NCI-H2171 treated with DMSO at 0.1 percent for 48 hours (cell line): ENCODE results near the gene COL25A1.
A peak's percentile ranks its signal among the peaks of the same experiment; 100 is the strongest.

ENCODE experiments used
- DNase-seq: peaks from one replicate; lab custom pipeline; 2025; lab: John Stamatoyannopoulos, UW

COL25A1 gene

GRCh38 chr4:108852691-108853090 lies 449.8 kb downstream of the COL25A1 start:
- DNase-seq = no peak

GRCh38 chr4:108851366-108851765 lies 451.1 kb downstream of the COL25A1 start:
- no peak for DNase-seq

GRCh38 chr4:108850219-108850649 lies 452.2 kb downstream of the COL25A1 start:
- DNase-seq = no peak

GRCh38 chr4:108849611-108850168 lies 452.8 kb downstream of the COL25A1 start:
- DNase-seq = no peak

- no peak for DNase-seq
Observed at GRCh38 chr4:108846568-108846967, 455.9 kb downstream of the COL25A1 start.

GRCh38 chr4:108840426-108840975 lies 462.0 kb downstream of the COL25A1 start:
- no peak for DNase-seq

- no peak for DNase-seq
Observed at GRCh38 chr4:108839333-108839732, 463.1 kb downstream of the COL25A1 start.

GRCh38 chr4:108838451-108838850 lies 464.0 kb downstream of the COL25A1 start:
- no peak for DNase-seq

GRCh38 chr4:108834835-108835384 lies 467.5 kb downstream of the COL25A1 start:
- peak; percentile 8 for DNase-seq

- no peak for DNase-seq
Observed at GRCh38 chr4:108834166-108834834, 468.2 kb downstream of the COL25A1 start.

GRCh38 chr4:108833046-108833445 lies 469.4 kb downstream of the COL25A1 start:
- no peak for DNase-seq

- no peak for DNase-seq
Observed at GRCh38 chr4:108831886-108832285, 470.6 kb downstream of the COL25A1 start.

GRCh38 chr4:108831291-108831690 lies 471.2 kb downstream of the COL25A1 start:
- DNase-seq = no peak

GRCh38 chr4:108830509-108831244 lies 471.8 kb downstream of the COL25A1 start:
- DNase-seq = peak; percentile 82

- no peak for DNase-seq
Observed at GRCh38 chr4:108829966-108830492, 472.4 kb downstream of the COL25A1 start.

- peak; percentile 4 for DNase-seq
Observed at GRCh38 chr4:108828620-108829019, 473.8 kb downstream of the COL25A1 start.

GRCh38 chr4:108825737-108826136 lies 476.7 kb downstream of the COL25A1 start:
- no peak for DNase-seq

GRCh38 chr4:108821351-108821930 lies 481.0 kb downstream of the COL25A1 start:
- DNase-seq = no peak

GRCh38 chr4:108820492-108821350 lies 481.7 kb downstream of the COL25A1 start:
- DNase-seq = no peak

GRCh38 chr4:108814326-108814725 lies 488.1 kb downstream of the COL25A1 start:
- no peak for DNase-seq

GRCh38 chr4:108813261-108813660 lies 489.2 kb downstream of the COL25A1 start:
- DNase-seq = no peak
